ENCODE results near the gene FBXL16. TPM values are rescaled to one million over a fixed set of nuclear protein-coding genes. Genes with fewer than 3 reads are reported as not detected.
A peak's percentile ranks its signal among the peaks of the same experiment; 100 is the strongest.

Gene FBXL16
- total and polyA plus RNA-seq, 9 of the 15 experiments (the other 6 are each of a cell fraction or from before 2014, with no cell fraction given) = 0.21 to 8.2 (median 1.7) TPM

DNA sequence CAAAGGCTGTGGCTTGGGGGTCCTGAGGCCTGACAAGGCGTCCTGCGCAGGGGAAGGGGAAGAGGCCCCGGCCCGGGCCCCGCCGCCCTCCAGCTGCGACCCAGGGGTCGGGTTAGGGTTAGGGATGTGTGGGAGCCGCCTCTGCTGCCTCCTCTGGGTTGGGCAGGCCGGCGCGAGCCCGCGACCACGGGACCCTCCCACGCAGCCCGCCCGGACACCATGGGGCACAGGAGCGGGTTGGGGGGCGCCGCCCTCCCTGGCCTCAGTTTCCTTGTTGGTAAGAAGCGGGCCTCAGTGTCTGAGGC, 34.8 kb upstream of the FBXL16 start:
- Histone ChIP-seq H3K9ac (ENCODE audit: insufficient read depth in 1 of 2, low read depth in 2 of 2, low read length in 2 of 2) (peak overlapping the region; percentile 87 to 95), H3K27ac (ENCODE audit: extremely low read depth, low read depth, low read length) (peak overlapping the region; percentile 90), H4K20me1 (replicated peaks; ENCODE audit: control insufficient read depth, insufficient read depth, low read length) (no peaks in the 10 kb centered on the region; the same call in 1 of the 2 replicates), H3K36me3 (ENCODE audit: control insufficient read depth, insufficient read depth, low read length) (peaks cover 37% of the 10 kb centered on the region; the same call in 2 of the 3 replicates), H3K79me2 (ENCODE audit: control insufficient read depth, insufficient read depth, low read length) (peaks cover 15% of the 10 kb centered on the region), H3K9me1 (ENCODE audit: control insufficient read depth, insufficient read depth, low read length) (peaks cover 6% of the 10 kb centered on the region), H3K27me3 (ENCODE audit: control insufficient read depth in 2 of 2, insufficient read depth in 2 of 2, low read length in 2 of 2) (no peaks in the 10 kb centered on the region), H3K4me3 (peak overlapping the region; percentile 96), H3K4me2 (ENCODE audit: insufficient read depth, low read length) (peak overlapping the region; percentile 85), H3K4me1 (replicated peaks in 1 of 2; ENCODE audit: control insufficient read depth in 2 of 2, insufficient read depth in 2 of 2, low read length in 2 of 2) (peaks cover 18 to 79% of the 10 kb centered on the region in 2 experiments), H3K9me3 (replicated peaks; ENCODE audit: control insufficient read depth, insufficient read depth, low read depth, low read length) (no peaks in the 10 kb centered on the region), H2AFZ (ENCODE audit: low read depth, low read length) (peak overlapping the region; percentile 86)
- no peak for FAIRE-seq
- WGBS (ENCODE audit: insufficient coverage, low coverage, missing lambda C conversion rate) = 0% methylated on average over 20 of the region's 22 CpGs
- TSS peak; percentile 70 for BruUV-seq (replicated peaks)
- ATAC-seq = peak; percentile 69
- intact Hi-C loops (cut with micrococcal nuclease) = no loop called here
- DNase-seq (ENCODE audit: extremely low read depth in 1 of 4, low spot score in 3 of 4) = peak; percentile 43 to 78 (median 66)
- ChIA-PET CTCF (ENCODE audit: low intra/inter-chr PET ratio) (interaction anchor here (0.9 to 1.1 kb wide), 2 partner anchors 25 to 348 kb away, joined by 3 to 4 read pairs; partner anchors contain the start of gene METRN), POLR2A (interaction anchor here (0.5 to 1.9 kb wide), 9 partner anchors 9 to 68 kb away, joined by 3 to 11 read pairs (median 4); no protein-coding TSS in a partner anchor)
- in situ Hi-C loops (cut with MboI) = loop anchor here (5.0 kb wide), 1 partner anchor 47 kb away; the partner anchor contains the start of genes CHTF18 and RPUSD1
- TF ChIP-seq MBD2 (IDR thresholded peaks at IDR 0.05; ENCODE audit: borderline replicate concordance, low read depth) = no peak
- TF ChIP-seq ZBTB7A (IDR thresholded peaks at IDR 0.05; ENCODE audit: borderline replicate concordance, control insufficient read depth, low read depth, low read length) = 0 out of 2 replicates have a peak, but pooled peaks have one; percentile 57
- no peak for TF ChIP-seq TARDBP (IDR thresholded peaks at IDR 0.05)
- no peak for TF ChIP-seq CBX1 (IDR thresholded peaks at IDR 0.05; ENCODE audit: low read depth)
- TF ChIP-seq, protein P1, sequence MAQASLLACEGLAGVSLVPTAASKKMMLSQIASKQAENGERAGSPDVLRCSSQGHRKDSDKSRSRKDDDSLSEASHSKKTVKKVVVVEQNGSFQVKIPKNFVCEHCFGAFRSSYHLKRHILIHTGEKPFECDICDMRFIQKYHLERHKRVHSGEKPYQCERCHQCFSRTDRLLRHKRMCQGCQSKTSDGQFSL (CRISPR knock-in tag; IDR thresholded peaks at IDR 0.05) = no peak
- TF ChIP-seq, protein P1 (tag; IDR thresholded peaks at IDR 0.05) = no peak
- TF ChIP-seq TEAD4 (IDR thresholded peaks at IDR 0.05; ENCODE audit: low read length) = no peak
- 0 out of 2 replicates have a peak, but pooled peaks have one; percentile 30 for TF ChIP-seq TEAD4 (CRISPR knock-in tag; IDR thresholded peaks at IDR 0.05; ENCODE audit: borderline replicate concordance)
- TF ChIP-seq, protein P2, sequence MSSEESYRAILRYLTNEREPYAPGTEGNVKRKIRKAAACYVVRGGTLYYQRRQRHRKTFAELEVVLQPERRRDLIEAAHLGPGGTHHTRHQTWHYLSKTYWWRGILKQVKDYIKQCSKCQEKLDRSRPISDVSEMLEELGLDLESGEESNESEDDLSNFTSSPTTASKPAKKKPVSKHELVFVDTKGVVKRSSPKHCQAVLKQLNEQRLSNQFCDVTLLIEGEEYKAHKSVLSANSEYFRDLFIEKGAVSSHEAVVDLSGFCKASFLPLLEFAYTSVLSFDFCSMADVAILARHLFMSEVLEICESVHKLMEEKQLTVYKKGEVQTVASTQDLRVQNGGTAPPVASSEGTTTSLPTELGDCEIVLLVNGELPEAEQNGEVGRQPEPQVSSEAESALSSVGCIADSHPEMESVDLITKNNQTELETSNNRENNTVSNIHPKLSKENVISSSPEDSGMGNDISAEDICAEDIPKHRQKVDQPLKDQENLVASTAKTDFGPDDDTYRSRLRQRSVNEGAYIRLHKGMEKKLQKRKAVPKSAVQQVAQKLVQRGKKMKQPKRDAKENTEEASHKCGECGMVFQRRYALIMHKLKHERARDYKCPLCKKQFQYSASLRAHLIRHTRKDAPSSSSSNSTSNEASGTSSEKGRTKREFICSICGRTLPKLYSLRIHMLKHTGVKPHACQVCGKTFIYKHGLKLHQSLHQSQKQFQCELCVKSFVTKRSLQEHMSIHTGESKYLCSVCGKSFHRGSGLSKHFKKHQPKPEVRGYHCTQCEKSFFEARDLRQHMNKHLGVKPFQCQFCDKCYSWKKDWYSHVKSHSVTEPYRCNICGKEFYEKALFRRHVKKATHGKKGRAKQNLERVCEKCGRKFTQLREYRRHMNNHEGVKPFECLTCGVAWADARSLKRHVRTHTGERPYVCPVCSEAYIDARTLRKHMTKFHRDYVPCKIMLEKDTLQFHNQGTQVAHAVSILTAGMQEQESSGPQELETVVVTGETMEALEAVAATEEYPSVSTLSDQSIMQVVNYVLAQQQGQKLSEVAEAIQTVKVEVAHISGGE (CRISPR knock-in tag; IDR thresholded peaks at IDR 0.05) = 0 out of 6 replicates have a peak, but pooled peaks of 1 of the 3 experiments have one; percentile 4
- 0 out of 2 replicates have a peak, but pooled peaks have one; percentile 12 for TF ChIP-seq SAFB (IDR thresholded peaks at IDR 0.05; ENCODE audit: borderline replicate concordance, low read depth, low read length)
- peak; percentile 42; the same call in 1 of the 2 replicates for TF ChIP-seq TGIF2 (CRISPR knock-in tag; IDR thresholded peaks at IDR 0.05)
- no peak for TF ChIP-seq RBM22 (IDR thresholded peaks at IDR 0.05; ENCODE audit: low read depth, low read length, poor library complexity, severe bottlenecking)
- TF ChIP-seq KAT7 (CRISPR knock-in tag; IDR thresholded peaks at IDR 0.05; ENCODE audit: borderline replicate concordance) = 0 out of 2 replicates have a peak, but pooled peaks have one; percentile 7
- TF ChIP-seq SMARCE1 (IDR thresholded peaks at IDR 0.05) = 0 out of 2 replicates have a peak, but pooled peaks have one; percentile 36
- TF ChIP-seq XRCC5 (IDR thresholded peaks at IDR 0.05; ENCODE audit: low read depth, low read length) = 0 out of 2 replicates have a peak, but pooled peaks have one; percentile 21
- peak; percentile 28; the same call in 1 of the 2 replicates for TF ChIP-seq EGR1 (conservative IDR thresholded peaks at IDR 0.05)

Measured in K562 (cell line).